NCI-H2196 (cell line): ENCODE data around the gene MOXD1.
"Not testable (repeated sequence)": the region's sequence is repeated elsewhere in the genome, so short reads cannot be mapped to it uniquely, and the experiment has no call there.

Experiments
- DNase-seq: peaks from one replicate; lab custom pipeline; 2025; ENCODE audit not compliant: unreplicated experiment; lab: John Stamatoyannopoulos, UW

Gene MOXD1

GRCh38 chr6:132285004-132285780, 116.1 kb downstream of the MOXD1 start:
- no peak for DNase-seq

GRCh38 chr6:132282696-132283095, 118.6 kb downstream of the MOXD1 start:
- no peak for DNase-seq

- DNase-seq: no peak
These were observed 120.8 kb downstream of the MOXD1 start for GRCh38 chr6:132280436-132280835.

- DNase-seq: peak; percentile 67
These were observed 121.6 kb downstream of the MOXD1 start for GRCh38 chr6:132279592-132280139.

DNA sequence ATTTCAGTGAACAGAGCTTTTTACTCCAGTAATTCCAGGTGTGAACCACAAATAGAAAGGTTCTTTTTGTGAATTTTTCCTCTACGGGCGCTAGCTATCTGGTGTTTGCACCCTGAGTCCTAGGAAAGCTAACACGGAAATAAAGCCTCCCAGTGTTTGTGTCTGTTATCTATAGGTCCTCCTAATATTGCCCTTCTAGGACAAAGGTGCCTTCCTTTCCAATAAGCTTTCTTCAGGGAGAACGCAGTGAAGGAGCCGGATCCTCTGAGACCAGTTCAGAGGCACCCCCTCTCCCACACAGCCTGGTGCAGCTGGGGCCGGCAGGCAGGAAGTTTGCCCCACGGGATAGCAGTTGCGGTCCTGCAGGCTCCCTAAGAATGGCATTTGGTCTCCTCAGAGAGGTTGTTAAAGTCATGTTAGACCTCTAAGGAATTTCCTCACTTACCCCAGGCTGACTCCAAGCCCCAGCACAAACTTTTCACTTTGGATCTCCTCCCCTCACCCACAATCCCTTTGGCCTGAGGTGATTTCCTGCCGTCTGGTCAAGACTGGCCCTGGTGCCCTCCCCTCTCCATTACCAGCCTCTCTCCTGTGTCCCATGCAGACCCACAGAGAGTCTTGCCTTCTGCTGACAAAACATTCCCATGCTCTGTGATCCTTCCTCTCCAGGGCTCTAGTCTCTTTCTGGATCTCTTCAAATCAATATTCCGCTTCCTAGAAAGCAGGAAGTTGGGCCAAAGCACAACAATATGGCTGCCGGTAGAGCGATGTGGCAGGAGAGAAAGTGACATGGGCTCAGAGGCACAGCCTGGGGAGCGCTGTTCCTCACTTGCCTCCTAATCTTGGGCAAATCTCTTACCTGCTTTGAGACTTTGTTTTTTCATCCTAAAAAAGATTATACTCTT, 126.0 kb downstream of the MOXD1 start:
- no peak for DNase-seq

GRCh38 chr6:132272776-132273175, 128.5 kb downstream of the MOXD1 start:
- DNase-seq: no peak

GRCh38 chr6:132270726-132271402, 130.4 kb downstream of the MOXD1 start:
- DNase-seq: no peak

GRCh38 chr6:132268666-132269065, 132.6 kb downstream of the MOXD1 start:
- not testable (repeated sequence) for DNase-seq

GRCh38 chr6:132268209-132268608, 133.1 kb downstream of the MOXD1 start:
- DNase-seq: no peak

DNA sequence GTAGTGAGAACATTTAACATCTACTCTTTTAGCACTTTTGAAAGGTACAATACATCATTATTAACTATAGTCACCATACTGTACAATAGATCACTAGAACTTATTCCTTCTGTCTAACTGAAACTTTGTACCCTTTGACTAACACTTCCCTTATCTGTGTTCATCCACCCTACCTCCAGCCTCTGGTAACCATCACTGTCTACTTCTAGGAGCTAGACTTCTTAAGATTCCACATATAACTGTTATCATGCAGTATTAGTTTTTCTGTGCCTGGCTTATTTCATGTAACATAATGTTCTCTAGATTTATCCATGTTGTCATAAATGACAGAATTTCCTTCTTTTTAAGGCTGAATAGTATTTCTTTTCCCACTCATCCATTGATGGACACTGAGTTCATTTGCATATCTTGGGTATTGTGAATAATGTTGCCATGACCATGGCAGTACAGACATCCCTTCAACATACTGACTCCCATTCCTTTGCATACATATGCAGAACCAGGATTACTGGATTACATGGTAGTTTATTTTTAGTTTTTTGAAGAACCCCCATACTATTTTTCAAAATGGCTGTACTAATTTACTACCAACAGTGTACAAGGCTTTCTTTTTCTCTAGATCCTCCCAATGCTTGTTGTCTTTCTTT, 135.7 kb downstream of the MOXD1 start:
- no peak for DNase-seq

GRCh38 chr6:132264021-132264500, 137.2 kb downstream of the MOXD1 start:
- no peak for DNase-seq

DNA sequence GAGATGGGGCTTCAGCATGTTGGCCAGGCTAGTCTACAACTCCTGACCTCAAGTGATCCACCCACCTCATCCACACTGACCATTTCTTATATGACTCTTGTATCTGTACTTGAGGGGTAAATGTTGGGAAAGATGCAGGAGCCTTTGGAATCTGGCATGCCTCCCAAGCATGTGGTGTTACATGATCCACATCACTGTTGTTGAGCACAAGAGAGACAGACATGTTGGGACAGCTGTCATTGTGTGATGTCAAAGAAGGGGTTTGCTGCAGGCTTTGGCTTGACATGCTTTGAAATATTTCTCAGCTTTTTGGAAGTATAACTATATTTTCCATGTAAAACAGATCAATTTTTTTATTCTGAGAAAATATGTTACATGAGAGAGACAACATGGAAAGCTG, 139.9 kb downstream of the MOXD1 start:
- DNase-seq: no peak

GRCh38 chr6:132259070-132259469, 142.2 kb downstream of the MOXD1 start:
- no peak for DNase-seq

DNA sequence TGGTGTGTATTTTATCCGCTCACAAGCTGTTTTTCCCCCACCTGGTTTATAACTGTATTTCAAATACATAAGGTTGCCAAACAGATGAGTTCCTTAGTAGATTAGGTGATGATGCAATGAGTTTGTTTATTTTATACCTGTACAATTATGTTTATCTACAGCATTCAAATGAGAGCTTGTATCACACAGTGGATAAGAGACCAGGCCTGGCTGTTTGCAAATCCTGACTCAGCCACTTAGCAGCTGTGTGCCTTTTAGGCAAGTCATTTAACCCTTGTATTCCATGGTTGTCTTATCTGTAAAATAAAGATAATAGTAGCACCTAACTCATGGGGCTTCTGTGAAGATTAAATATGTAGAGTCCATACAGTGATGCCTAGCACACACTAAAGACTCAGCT, 143.7 kb downstream of the MOXD1 start:
- no peak for DNase-seq

DNA sequence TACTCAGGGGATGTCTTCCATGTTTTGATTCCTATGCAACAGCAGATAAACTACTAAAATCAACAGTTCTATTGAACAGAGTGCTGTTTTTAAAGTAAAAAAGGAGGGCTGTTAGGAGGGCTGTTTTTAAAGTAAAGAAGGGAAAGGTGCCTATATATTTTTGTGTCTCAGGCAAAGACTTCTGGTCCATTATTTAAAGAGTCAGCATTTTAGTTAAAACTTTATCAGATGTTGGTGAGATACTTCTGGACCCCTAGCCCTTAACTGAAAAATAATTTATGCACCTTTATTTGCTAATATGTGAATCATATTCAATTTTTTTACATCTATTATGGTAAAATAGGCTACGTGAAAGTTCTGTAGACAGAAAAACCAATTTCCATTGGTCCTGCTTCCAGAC, 144.8 kb downstream of the MOXD1 start:
- DNase-seq: no peak

GRCh38 chr6:132253906-132254305, 147.4 kb downstream of the MOXD1 start:
- DNase-seq: no peak

DNA sequence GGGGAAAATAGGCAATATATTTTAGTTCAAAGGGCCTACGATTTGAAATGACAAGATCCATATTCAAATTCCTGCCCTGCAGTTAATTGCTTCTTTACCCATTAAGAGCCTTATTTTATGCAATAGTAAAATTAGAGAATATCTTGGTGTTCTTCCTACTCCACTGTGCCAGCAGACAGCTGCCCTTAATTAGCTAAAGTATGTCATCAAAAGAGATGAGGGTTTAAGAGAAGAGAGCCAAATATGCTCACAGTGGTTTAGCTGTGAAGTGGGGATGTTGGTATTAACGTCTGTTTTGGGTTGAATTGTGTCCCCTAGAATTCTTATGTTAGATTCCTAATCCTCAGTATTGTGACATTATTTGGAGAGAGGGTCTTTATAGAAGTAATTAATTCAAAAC, 148.1 kb downstream of the MOXD1 start:
- no peak for DNase-seq

DNA sequence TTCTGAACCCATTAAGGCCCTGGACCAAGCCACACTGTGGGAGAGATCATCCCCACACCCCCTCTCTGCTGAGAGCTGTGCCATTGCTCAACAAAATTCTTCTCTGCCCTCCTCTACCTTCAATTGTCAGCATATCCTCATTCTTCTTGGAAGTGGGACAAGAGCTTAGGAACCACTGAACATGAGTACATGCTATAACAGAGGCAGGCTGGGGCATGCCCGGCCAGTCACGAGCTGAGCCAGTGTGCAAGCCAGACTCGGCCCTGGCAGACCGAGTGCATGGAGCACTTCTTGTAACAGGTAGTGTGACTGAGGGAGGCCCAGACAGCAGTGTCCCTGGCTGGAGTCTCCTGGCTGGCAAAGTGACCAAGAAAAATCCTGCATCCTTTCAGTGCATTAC, 149.2 kb downstream of the MOXD1 start:
- no peak for DNase-seq

DNA sequence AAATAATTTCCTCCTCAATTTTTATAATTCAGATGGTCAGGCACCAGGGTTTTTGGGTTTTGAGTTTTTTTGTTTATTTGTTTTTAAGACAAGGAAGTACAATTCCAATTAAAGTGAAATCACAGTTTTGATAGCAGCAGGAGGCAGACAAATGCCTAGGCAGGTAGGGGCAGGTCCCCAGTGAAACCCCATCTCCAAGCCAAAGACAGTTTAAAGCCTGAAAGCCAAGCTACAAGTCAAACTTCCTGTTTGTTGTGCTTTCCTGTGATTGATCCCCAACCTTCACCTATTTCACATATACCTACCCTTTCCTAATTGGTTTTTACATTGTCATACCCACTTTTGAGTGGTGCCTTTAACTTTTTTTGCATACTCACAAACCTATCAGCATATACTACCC, 149.6 kb downstream of the MOXD1 start:
- DNase-seq: no peak

DNA sequence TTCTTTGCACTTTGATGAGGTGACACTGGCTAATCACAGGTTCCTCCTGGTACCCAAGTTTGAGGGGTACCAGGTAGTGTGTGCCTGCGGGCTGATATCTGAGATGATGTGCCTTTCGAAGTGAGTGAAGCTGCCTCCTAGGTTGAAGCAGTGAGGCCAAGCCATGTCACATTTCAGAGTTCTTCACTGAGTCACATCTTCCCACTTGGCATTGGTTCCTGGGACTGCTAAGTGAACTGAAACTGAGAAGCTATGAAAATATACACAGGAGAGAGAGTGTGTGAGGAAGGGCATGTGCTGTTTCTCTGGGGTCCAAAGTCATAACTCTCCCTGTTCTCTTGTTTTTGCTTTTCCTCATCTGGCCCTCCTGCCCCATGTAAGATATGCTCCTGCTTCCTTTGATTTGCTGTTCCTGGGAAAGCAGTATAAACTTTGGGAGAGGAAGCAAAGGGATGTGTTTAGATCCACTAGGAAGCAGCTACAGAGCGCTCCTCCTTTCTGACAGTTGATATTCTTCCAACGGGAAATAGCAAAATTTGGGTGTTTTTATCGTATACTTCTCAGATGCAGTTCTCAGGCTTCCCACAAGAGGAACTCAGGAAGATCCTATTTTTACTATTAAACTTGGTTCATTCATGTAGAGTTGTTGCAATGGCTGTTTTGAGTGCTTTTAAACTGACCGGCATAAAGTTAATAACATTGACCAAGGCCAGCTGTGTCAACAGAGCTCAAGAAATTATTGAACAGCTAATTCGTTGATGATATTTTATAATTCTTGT, 153.7 kb downstream of the MOXD1 start:
- DNase-seq: no peak
